Transverse colon (tissue), 4 donors: ENCODE measurements around the gene C11orf97. TPM values are rescaled to one million over a fixed set of nuclear protein-coding genes. Genes with fewer than 3 reads are reported as not detected.

Source experiments
- DNase-seq: peaks from one replicate; pipeline ENCODE4 v3.0.0-alpha.2; 2019
- H3K27ac ChIP-seq, 4 donors: fragments of 200-600 bp; sonication (generic); 2 replicates each; pipeline ENCODE4 v1.5.1; 2016 to 2018; ENCODE audit warnings: inconsistent platforms in 4 of 4
- H3K27me3 ChIP-seq: fragments of 200-600 bp; sonication (generic); 2 replicates; pipeline ENCODE4 v1.5.1; 2017; ENCODE audit warnings: inconsistent platforms
- H3K36me3 ChIP-seq, 4 donors: fragments of 200-600 bp; sonication (generic); 2 replicates each; pipeline ENCODE4 v1.5.1; 2017 to 2019; ENCODE audit warnings: inconsistent platforms in 4 of 4
- H3K4me1 ChIP-seq, 4 donors: fragments of 200-600 bp; sonication (generic); 2 replicates each; pipeline ENCODE4 v1.5.1; 2017 to 2020; ENCODE audit warnings: inconsistent platforms in 4 of 4
- H3K4me3 ChIP-seq, 4 donors: fragments of 200-600 bp; sonication (generic); 1 replicate in 1 of 4; 2 replicates in 3 of 4; pipeline versions ENCODE4 v1.5.1 to v1.6.1; 2017 to 2019; ENCODE audit warnings: inconsistent platforms in 4 of 4
- H3K9me3 ChIP-seq, 2 donors: fragments of 200-600 bp; sonication (generic); 2 replicates each; pipeline ENCODE4 v1.5.1; 2017 to 2019; ENCODE audit warnings: inconsistent platforms in 2 of 2
- EP300 ChIP-seq: sonication (generic); formaldehyde crosslinking; IDR thresholded peaks from one replicate; pipeline ENCODE4 v1.6.1; 2017; ENCODE audit warnings: antibody characterized with exemption, low read depth
- POLR2A ChIP-seq: fragments of 450-650 bp; IDR thresholded peaks from one replicate; pipeline ENCODE4 v1.6.1; 2016; ENCODE audit warnings: antibody characterized with exemption, mild to moderate bottlenecking, moderate library complexity
- POLR2AphosphoS5 ChIP-seq, 3 donors: sonication (generic); formaldehyde crosslinking; IDR thresholded peaks; one replicate each; pipeline ENCODE4 v1.6.1; 2016; ENCODE audit warnings: antibody characterized with exemption in 3 of 3
- WGBS, 2 donors: methylation state at CpG; one replicate each; pipeline ENCODE4 v1.1.5; 2018; ENCODE audit warnings: low coverage in 1 of 2; 5-methylcytosine and 5-hydroxymethylcytosine counted together
- in situ Hi-C, 4 donors: fragments of 200-750 bp; cut with MboI; loops; one replicate each; pipeline versions ENCODE4 v1.15.0 to v1.15.1; 2017; ENCODE audit warnings: low sequenced_read_pairs in 3 of 4, low pct_ligation_motif_present in 1 of 4, low pct_unique_long_range_greater_than_20kb in 1 of 4
- intact Hi-C: fragments of 100-400 bp; cut with DNase I; formaldehyde crosslinking; loops from one replicate; pipeline ENCODE4 v1.15.1; 2023; ENCODE audit warnings: low total_unique reads
- total RNA-seq, 4 donors: library from RNA; depleted of rRNA; stranded (reverse); fragments of >200 nt; gene quantifications; one replicate each; pipeline ENCODE4 v1.1.0, GENCODE V29; 2016
- TF ChIP-seq, protein P1 (sequence below), 5 experiments: fragments of 200-600 bp in 3 of 5; fragments of 450-650 bp in 2 of 5; sonication (generic) in 3 of 5; IDR thresholded peaks; 1 replicate in 2 of 5; 2 replicates in 3 of 5; pipeline ENCODE4 v1.5.1; 2016 to 2017; ENCODE audit warnings: antibody characterized with exemption in 5 of 5, inconsistent platforms in 3 of 5, mild to moderate bottlenecking in 2 of 5, moderate library complexity in 1 of 5

Gene C11orf97
- total RNA-seq, 4 donors from 2014 or later = not detected

DNA sequence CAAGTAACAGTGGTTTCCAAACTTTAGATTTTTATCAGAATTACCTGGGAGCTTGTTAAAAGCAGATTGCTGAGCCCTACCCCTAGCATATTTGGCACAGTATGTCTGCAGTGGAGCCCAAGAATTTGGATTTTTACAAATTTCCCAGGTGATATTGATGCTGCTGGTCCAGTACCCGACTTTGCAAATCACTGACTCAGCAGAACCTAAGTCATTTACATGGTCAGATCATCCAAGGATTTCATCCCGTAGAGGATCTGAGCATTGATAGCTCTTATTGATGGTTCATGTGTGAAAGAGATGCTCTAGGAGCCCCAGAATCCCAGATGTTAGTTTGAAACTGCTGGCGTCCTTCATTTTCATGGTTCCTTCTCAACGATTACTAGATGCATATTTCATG is 6.0 kb downstream of the C11orf97 start:
- in situ Hi-C loops = loop anchor here in 1 of 4 donors (25.0 kb wide), 1 partner anchor 631 kb away; no protein-coding TSS in a partner anchor
- no peak for TF ChIP-seq POLR2AphosphoS5 (IDR thresholded peaks at IDR 0.05)
- no peak for TF ChIP-seq EP300
- no peak for TF ChIP-seq POLR2A
- TF ChIP-seq, protein P1, sequence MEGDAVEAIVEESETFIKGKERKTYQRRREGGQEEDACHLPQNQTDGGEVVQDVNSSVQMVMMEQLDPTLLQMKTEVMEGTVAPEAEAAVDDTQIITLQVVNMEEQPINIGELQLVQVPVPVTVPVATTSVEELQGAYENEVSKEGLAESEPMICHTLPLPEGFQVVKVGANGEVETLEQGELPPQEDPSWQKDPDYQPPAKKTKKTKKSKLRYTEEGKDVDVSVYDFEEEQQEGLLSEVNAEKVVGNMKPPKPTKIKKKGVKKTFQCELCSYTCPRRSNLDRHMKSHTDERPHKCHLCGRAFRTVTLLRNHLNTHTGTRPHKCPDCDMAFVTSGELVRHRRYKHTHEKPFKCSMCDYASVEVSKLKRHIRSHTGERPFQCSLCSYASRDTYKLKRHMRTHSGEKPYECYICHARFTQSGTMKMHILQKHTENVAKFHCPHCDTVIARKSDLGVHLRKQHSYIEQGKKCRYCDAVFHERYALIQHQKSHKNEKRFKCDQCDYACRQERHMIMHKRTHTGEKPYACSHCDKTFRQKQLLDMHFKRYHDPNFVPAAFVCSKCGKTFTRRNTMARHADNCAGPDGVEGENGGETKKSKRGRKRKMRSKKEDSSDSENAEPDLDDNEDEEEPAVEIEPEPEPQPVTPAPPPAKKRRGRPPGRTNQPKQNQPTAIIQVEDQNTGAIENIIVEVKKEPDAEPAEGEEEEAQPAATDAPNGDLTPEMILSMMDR (IDR thresholded peaks at IDR 0.05) = no peak
- H3K36me3 ChIP-seq = no peaks in the 10 kb centered on the region

DNA sequence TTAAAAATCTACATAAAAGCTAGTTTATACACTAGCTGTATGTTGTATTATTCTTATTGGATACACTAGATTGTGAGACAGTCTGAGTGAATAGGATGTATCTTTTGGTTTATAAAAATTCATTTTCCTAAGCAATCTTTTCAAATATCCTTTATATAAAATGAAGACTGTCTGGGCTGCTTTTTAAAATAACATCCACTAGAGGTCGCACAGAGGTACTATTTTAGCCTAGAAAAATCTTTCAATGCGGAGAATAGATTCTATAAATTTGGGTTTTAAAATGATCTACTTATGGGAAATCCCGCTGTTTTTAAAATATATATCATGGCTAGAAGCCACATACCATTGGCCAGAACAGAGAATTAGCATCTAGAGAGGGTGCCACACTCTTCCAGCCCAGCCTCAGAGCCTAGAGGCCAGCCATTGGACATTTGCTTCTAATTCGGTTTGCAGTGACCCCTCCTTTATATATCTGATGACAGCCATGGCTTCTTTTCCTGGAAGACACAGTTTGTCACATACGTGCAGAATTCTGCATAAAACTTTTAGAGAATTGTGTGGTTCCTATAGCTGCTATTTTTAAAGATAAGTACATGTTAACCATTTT is 7.3 kb downstream of the C11orf97 start:
- Histone ChIP-seq H3K27ac (no peak overlapping the region), H3K9me3 (no peaks in the 10 kb centered on the region), H3K4me1 (peaks cover 0 to 7% (median 2%) of the 10 kb centered on the region in 4 donors), H3K27me3 (no peaks in the 10 kb centered on the region), H3K36me3 (no peaks in the 10 kb centered on the region), H3K4me3 (no peak overlapping the region)
- intact Hi-C loops (loop anchor here (5.0 kb wide), 1 partner anchor 43 kb away; no protein-coding TSS in a partner anchor), in situ Hi-C loops (loop anchor here in 2 of 4 donors (10.0 to 25.0 kb wide), 3 partner anchors 75 to 632 kb away; no protein-coding TSS in a partner anchor)
- TF ChIP-seq, protein P1 (IDR thresholded peaks at IDR 0.05) = peak; percentile 55 to 78 (median 71)
- TF ChIP-seq POLR2AphosphoS5 (IDR thresholded peaks at IDR 0.05) = no peak
- 11 to 20% methylated on average over 5 of the region's 5 CpGs for WGBS, 2 donors
- DNase-seq = no peak

More for the DNA sequence above, 6.0 kb downstream of the C11orf97 start:
- no peak for DNase-seq
- Histone ChIP-seq H3K9me3 (no peaks in the 10 kb centered on the region), H3K27me3 (no peaks in the 10 kb centered on the region), H3K4me3 (no peak overlapping the region), H3K27ac (no peak overlapping the region), H3K4me1 (peaks cover 0 to 12% (median 4%) of the 10 kb centered on the region in 4 donors)
- intact Hi-C loops = loop anchor here (5.0 kb wide), 1 partner anchor 44 kb away; no protein-coding TSS in a partner anchor
- 55 to 72% methylated on average over 3 to 4 of the region's 4 CpGs for WGBS, 2 donors

DNA sequence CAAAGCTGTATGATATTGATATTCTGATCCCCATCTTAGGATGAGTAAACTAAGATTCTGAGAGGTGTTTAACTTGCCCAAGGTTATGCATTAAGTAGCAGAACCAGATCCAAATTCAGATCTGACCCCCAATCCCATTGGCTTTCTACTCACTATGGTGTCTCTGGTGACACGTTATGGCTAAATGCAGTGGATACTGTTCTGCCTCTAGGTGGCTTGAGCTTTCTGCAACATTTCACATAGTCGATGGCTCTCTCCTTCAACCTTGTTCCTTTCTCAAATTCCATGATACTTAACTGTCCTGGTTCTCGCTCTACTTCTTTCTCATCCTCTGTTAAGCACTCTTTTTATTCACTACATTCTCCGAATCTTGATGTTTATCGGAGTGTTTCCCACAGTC is 9.4 kb downstream of the C11orf97 start:
- intact Hi-C loops (no loop called here), in situ Hi-C loops (loop anchor here in 2 of 4 donors (10.0 to 25.0 kb wide), 3 partner anchors 73 to 634 kb away; no protein-coding TSS in a partner anchor)
- Histone ChIP-seq H3K4me1 (peaks cover 0 to 21% (median 10%) of the 10 kb centered on the region in 4 donors), H3K4me3 (no peak overlapping the region), H3K9me3 (no peaks in the 10 kb centered on the region), H3K27me3 (no peaks in the 10 kb centered on the region), H3K27ac (no peak overlapping the region), H3K36me3 (no peaks in the 10 kb centered on the region)
- 38 to 61% methylated on average over 1 to 5 of the region's 5 CpGs for WGBS, 2 donors
- no peak for TF ChIP-seq POLR2A
- no peak for TF ChIP-seq POLR2AphosphoS5 (IDR thresholded peaks at IDR 0.05)
- no peak for TF ChIP-seq EP300
- TF ChIP-seq, protein P1 (IDR thresholded peaks at IDR 0.05) = peak; percentile 21 to 62 (median 42)
- DNase-seq = no peak

DNA sequence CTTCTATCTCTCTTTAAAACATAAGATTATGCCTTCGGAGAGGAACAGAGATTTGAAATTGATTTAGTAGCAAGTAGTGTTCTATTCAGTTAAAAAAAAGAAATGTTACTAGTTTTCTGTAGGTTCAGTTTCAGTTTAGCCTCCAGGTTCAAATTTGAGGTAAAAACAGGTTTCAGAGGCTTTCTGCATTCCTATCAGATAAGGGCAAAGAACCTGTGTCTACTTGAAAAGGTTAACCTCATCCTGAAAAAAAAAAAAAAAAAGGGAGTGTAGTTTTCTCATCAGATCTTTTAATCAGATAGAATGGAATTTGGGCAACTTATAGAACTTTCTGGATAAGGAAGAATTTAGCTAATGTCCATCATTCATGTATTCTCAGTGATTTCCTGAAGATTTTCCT is 12.1 kb downstream of the C11orf97 start:
- Histone ChIP-seq H3K9me3 (no peaks in the 10 kb centered on the region), H3K36me3 (no peaks in the 10 kb centered on the region), H3K27ac (no peak overlapping the region), H3K27me3 (no peaks in the 10 kb centered on the region), H3K4me1 (peaks cover 0 to 20% (median 10%) of the 10 kb centered on the region in 4 donors), H3K4me3 (no peak overlapping the region)
- no peak for DNase-seq
- in situ Hi-C loops (loop anchor here in 2 of 4 donors (10.0 to 25.0 kb wide), 3 partner anchors 70 to 637 kb away; no protein-coding TSS in a partner anchor), intact Hi-C loops (no loop called here)
- TF ChIP-seq POLR2AphosphoS5 (IDR thresholded peaks at IDR 0.05) = no peak
- TF ChIP-seq POLR2A = no peak
- TF ChIP-seq, protein P1 (IDR thresholded peaks at IDR 0.05) = no peak
- TF ChIP-seq EP300 = no peak
- 91 to 100% methylated on average over 1 of the region's 1 CpG for WGBS, 2 donors
